CD4-positive, alpha-beta T cell treated with Interleukin-17A for 4 hours (primary cell): Measurements from ENCODE around the gene RARS2.
"Not testable (repeated sequence)": the region's sequence is repeated elsewhere in the genome, so short reads cannot be mapped to it uniquely, and the experiment has no call there.

Source experiments
- DNase-seq: peaks from one replicate; pipeline ENCODE4 v3.0.0-alpha.2; 2020; ENCODE audit warnings: mixed read lengths

RARS2 gene

GRCh38 chr6:87494761-87495422, 94.9 kb downstream of the RARS2 start:
- DNase-seq, result no peak

GRCh38 chr6:87489326-87489725, 100.5 kb downstream of the RARS2 start:
- DNase-seq, result not testable (repeated sequence)

- DNase-seq, result no peak
Observed at GRCh38 chr6:87487555-87487954, 102.2 kb downstream of the RARS2 start.

GRCh38 chr6:87484491-87484890, 105.3 kb downstream of the RARS2 start:
- DNase-seq, result no peak

GRCh38 chr6:87483929-87484328, 105.9 kb downstream of the RARS2 start:
- DNase-seq, result peak; percentile 15

GRCh38 chr6:87482366-87482765, 107.4 kb downstream of the RARS2 start:
- no peak for DNase-seq

GRCh38 chr6:87481931-87482330, 107.9 kb downstream of the RARS2 start:
- DNase-seq, result no peak

- peak; percentile 68 for DNase-seq
Observed at GRCh38 chr6:87473419-87473903, 116.3 kb downstream of the RARS2 start.

GRCh38 chr6:87472525-87473418, 117.0 kb downstream of the RARS2 start, which contains the start of gene SLC35A1:
Gene SLC35A1 (plus strand): TSS chr6:87472974. CDS start chr6:87473004, 30 bp downstream.
- DNase-seq, result peak; percentile 87

- DNase-seq, result no peak
Observed at GRCh38 chr6:87465051-87465450, 124.7 kb downstream of the RARS2 start.
